H7 (cell line): ENCODE measurements around the gene LEPROT. TPM values are rescaled to one million over a fixed set of nuclear protein-coding genes. Genes with fewer than 3 reads are reported as not detected.
"Not testable (repeated sequence)": the region's sequence is repeated elsewhere in the genome, so short reads cannot be mapped to it uniquely, and the experiment has no call there.

Experiments used
- DNase-seq: peaks from one replicate; pipeline ENCODE4 v3.0.0; 2012
- H3K27me3 ChIP-seq: 2 replicates; pipeline ENCODE4 v1.6.0; 2011; ENCODE audit warnings: mild to moderate bottlenecking, low read length; ENCODE audit not compliant: control insufficient read depth, insufficient read depth
- H3K36me3 ChIP-seq: replicated peaks from 2 replicates; pipeline ENCODE4 v1.5.1; 2011; ENCODE audit warnings: low read length; ENCODE audit not compliant: control insufficient read depth, insufficient read depth
- H3K4me3 ChIP-seq: 2 replicates; pipeline ENCODE4 v1.5.1; 2011; ENCODE audit warnings: low read depth, mild to moderate bottlenecking, control low read depth, low read length, moderate library complexity; ENCODE audit not compliant: insufficient read depth
- total RNA-seq: library from RNA; depleted of rRNA; stranded (reverse); fragments of >200 nt; shearing (Covaris generic); gene quantifications from 2 replicates; pipeline ENCODE4 v1.2.3, GENCODE V29; 2014

LEPROT gene
- total RNA-seq, 1 experiment from 2014 or later = 26.8 TPM

- no peaks in the 10 kb centered on the region for H3K36me3 ChIP-seq
- no peaks in the 10 kb centered on the region for H3K27me3 ChIP-seq
- no peak overlapping the region for H3K4me3 ChIP-seq
- DNase-seq = no peak
Observed at GRCh38 chr1:65440322-65440900, 19.9 kb downstream of the LEPROT start.

- H3K36me3 ChIP-seq = no peaks in the 10 kb centered on the region
- no peak overlapping the region for H3K4me3 ChIP-seq
- no peak for DNase-seq
- no peaks in the 10 kb centered on the region for H3K27me3 ChIP-seq
Observed at GRCh38 chr1:65440915-65441314, 20.4 kb downstream of the LEPROT start.

GRCh38 chr1:65441464-65441863, 21.0 kb downstream of the LEPROT start:
- Histone ChIP-seq H3K4me3 (no peak overlapping the region), H3K36me3 (no peaks in the 10 kb centered on the region), H3K27me3 (no peaks in the 10 kb centered on the region)
- no peak for DNase-seq

- no peak for DNase-seq
- Histone ChIP-seq H3K27me3 (no peaks in the 10 kb centered on the region), H3K4me3 (no peak overlapping the region), H3K36me3 (no peaks in the 10 kb centered on the region)
Observed at GRCh38 chr1:65442442-65442841, 22.0 kb downstream of the LEPROT start.

GRCh38 chr1:65443647-65444046, 23.2 kb downstream of the LEPROT start:
- no peak overlapping the region for H3K4me3 ChIP-seq

GRCh38 chr1:65444128-65444640, 23.7 kb downstream of the LEPROT start:
- DNase-seq = peak; percentile 51
- Histone ChIP-seq H3K27me3 (no peaks in the 10 kb centered on the region), H3K36me3 (no peaks in the 10 kb centered on the region), H3K4me3 (no peak overlapping the region)

More at GRCh38 chr1:65443647-65444046, 23.2 kb downstream of the LEPROT start:
- DNase-seq = no peak
- Histone ChIP-seq H3K27me3 (no peaks in the 10 kb centered on the region), H3K36me3 (no peaks in the 10 kb centered on the region)

- H3K4me3 ChIP-seq = no peak overlapping the region
- H3K27me3 ChIP-seq = no peaks in the 10 kb centered on the region
- no peak for DNase-seq
- no peaks in the 10 kb centered on the region for H3K36me3 ChIP-seq
Observed at GRCh38 chr1:65445837-65446236, 25.4 kb downstream of the LEPROT start.

GRCh38 chr1:65449214-65449823, 28.9 kb downstream of the LEPROT start:
- H3K4me3 ChIP-seq = no peak overlapping the region
- no peaks in the 10 kb centered on the region for H3K27me3 ChIP-seq
- DNase-seq = peak; percentile 43
- H3K36me3 ChIP-seq = no peaks in the 10 kb centered on the region

GRCh38 chr1:65455678-65456077, 35.2 kb downstream of the LEPROT start:
- not testable (repeated sequence) for H3K36me3 ChIP-seq, H3K4me3 ChIP-seq, DNase-seq, H3K27me3 ChIP-seq

- Histone ChIP-seq H3K27me3 (no peaks in the 10 kb centered on the region), H3K4me3 (no peak overlapping the region), H3K36me3 (no peaks in the 10 kb centered on the region)
- no peak for DNase-seq
Observed at GRCh38 chr1:65456481-65456880, 36.0 kb downstream of the LEPROT start.

GRCh38 chr1:65457868-65458267, 37.4 kb downstream of the LEPROT start:
- Histone ChIP-seq H3K36me3 (no peaks in the 10 kb centered on the region), H3K4me3 (no peak overlapping the region), H3K27me3 (no peaks in the 10 kb centered on the region)
- DNase-seq = no peak

- no peak for DNase-seq
- H3K27me3 ChIP-seq = no peaks in the 10 kb centered on the region
- H3K36me3 ChIP-seq = no peaks in the 10 kb centered on the region
- H3K4me3 ChIP-seq = no peak overlapping the region
Observed at GRCh38 chr1:65458730-65459396, 38.4 kb downstream of the LEPROT start.

- Histone ChIP-seq H3K4me3 (no peak overlapping the region), H3K27me3 (no peaks in the 10 kb centered on the region), H3K36me3 (no peaks in the 10 kb centered on the region)
- DNase-seq = peak; percentile 41
Observed at GRCh38 chr1:65459397-65459768, 38.9 kb downstream of the LEPROT start.

- not testable (repeated sequence) for H3K27me3 ChIP-seq, DNase-seq, H3K36me3 ChIP-seq, H3K4me3 ChIP-seq
Observed at GRCh38 chr1:65465837-65466236, 45.4 kb downstream of the LEPROT start.

- no peaks in the 10 kb centered on the region for H3K36me3 ChIP-seq
- no peaks in the 10 kb centered on the region for H3K27me3 ChIP-seq
- no peak overlapping the region for H3K4me3 ChIP-seq
- peak; percentile 30 for DNase-seq
Observed at GRCh38 chr1:65467536-65467935, 47.1 kb downstream of the LEPROT start.
